NOMO-1 (cell line): Measurements from ENCODE around the gene PHEX.

ENCODE experiments used
- DNase-seq, 2 experiments: peaks; one replicate each; lab custom pipeline; 2025; ENCODE audit not compliant: unreplicated experiment in 2 of 2; lab: John Stamatoyannopoulos, UW

The PHEX gene

GRCh38 chrX:22032084-22032483 lies at the start of gene PHEX:
PHEX (plus strand) TSS chrX:22032325; CDS start chrX:22033006, 681 bp downstream.
- DNase-seq, result no peak

- DNase-seq, result peak; percentile 29 to 83
Measured at GRCh38 chrX:21985332-21985777, 46.8 kb upstream of the PHEX start.

- no peak for DNase-seq
Measured at GRCh38 chrX:21986596-21986995, 45.5 kb upstream of the PHEX start.

- no peak for DNase-seq
Measured at GRCh38 chrX:21989384-21989783, 42.7 kb upstream of the PHEX start.

GRCh38 chrX:21990832-21991231 lies 41.3 kb upstream of the PHEX start:
- no peak for DNase-seq

GRCh38 chrX:21991504-21991903 lies 40.6 kb upstream of the PHEX start:
- no peak for DNase-seq

- peak; percentile 85 to 91 for DNase-seq
Measured at GRCh38 chrX:21993265-21993664, 38.9 kb upstream of the PHEX start.

- DNase-seq, result peak; percentile 59 to 91
Measured at GRCh38 chrX:21996872-21997455, 35.2 kb upstream of the PHEX start.

- DNase-seq, result no peak
Measured at GRCh38 chrX:21998037-21998436, 34.1 kb upstream of the PHEX start.

- DNase-seq, result no peak
Measured at GRCh38 chrX:22004866-22005265, 27.3 kb upstream of the PHEX start.

GRCh38 chrX:22012051-22012450 lies 20.1 kb upstream of the PHEX start:
- peak in 1 of 2 experiments; percentile 29 for DNase-seq

- no peak for DNase-seq
Measured at GRCh38 chrX:22012931-22013330, 19.2 kb upstream of the PHEX start.

GRCh38 chrX:22015139-22015750 lies 16.9 kb upstream of the PHEX start:
- DNase-seq, result no peak

GRCh38 chrX:22021751-22022324 lies 10.3 kb upstream of the PHEX start:
- no peak for DNase-seq

GRCh38 chrX:22024577-22024976 lies 7.5 kb upstream of the PHEX start:
- no peak for DNase-seq

GRCh38 chrX:22025751-22026150 lies 6.4 kb upstream of the PHEX start:
- no peak for DNase-seq

GRCh38 chrX:22026731-22027130 lies 5.4 kb upstream of the PHEX start:
- DNase-seq, result no peak

- no peak for DNase-seq
Measured at GRCh38 chrX:22032506-22032905, 381 bp downstream of the PHEX start.

GRCh38 chrX:22033818-22034217 lies 1.7 kb downstream of the PHEX start:
- DNase-seq, result no peak

- no peak for DNase-seq
Measured at GRCh38 chrX:22035236-22035635, 3.1 kb downstream of the PHEX start.

- no peak for DNase-seq
Measured at GRCh38 chrX:22037225-22037624, 5.1 kb downstream of the PHEX start.

- DNase-seq, result no peak
Measured at GRCh38 chrX:22037911-22038537, 5.9 kb downstream of the PHEX start.
